Measurements from ENCODE around the gene SMIM3. TPM values are rescaled to one million over a fixed set of nuclear protein-coding genes. Genes with fewer than 3 reads are reported as not detected.

SMIM3 gene
- total RNA-seq, 6 donors from 2014 or later = 20.4 to 40.0 (median 21.6) TPM

- Histone ChIP-seq H3K9me3 (no peaks in the 10 kb centered on the region), H3K36me3 (peaks cover 3 to 26% (median 19%) of the 10 kb centered on the region in 4 donors), H3K4me1 (peaks cover 24 to 47% (median 41%) of the 10 kb centered on the region in 4 donors), H3K4me3 (peak within 1 kb of the TSS; percentile 50 to 83 (median 74)), H3K27ac (peak within 1 kb of the TSS; percentile 90 to 99 (median 96)), H3K27me3 (no peaks in the 10 kb centered on the region)
- 4 to 8% methylated on average over 16 to 48 of the region's 51 CpGs for WGBS, 2 donors
- no peak for TF ChIP-seq CTCF (IDR thresholded peaks at IDR 0.05)
- TF ChIP-seq EP300 (IDR thresholded peaks at IDR 0.05) = peak in 1 of 4 donors; percentile 47
- peak; percentile 72 to 95 for TF ChIP-seq POLR2AphosphoS5 (IDR thresholded peaks at IDR 0.05)
- TF ChIP-seq POLR2A (IDR thresholded peaks at IDR 0.05) = peak in 2 of 4 donors; percentile 47 to 83
- DNase-seq = peak; percentile 97 to 98
- peak; percentile 96 to 98 for ATAC-seq (ENCODE audit: low FRiP score in 2 of 2)
These were observed 19.8 kb upstream of the SMIM3 start, which contains the start of gene DCTN4 for GRCh38 chr5:150758531-150759333. DCTN4 (minus strand) TSS chr5:150759017; CDS start chr5:150758993, 24 bp downstream.

- Histone ChIP-seq H3K9me3 (no peaks in the 10 kb centered on the region), H3K36me3 (peaks cover 3 to 21% (median 16%) of the 10 kb centered on the region in 4 donors), H3K4me3 (peak overlapping the region; percentile 8 to 80 (median 58)), H3K27ac (peak overlapping the region; percentile 90 to 99 (median 96)), H3K27me3 (no peaks in the 10 kb centered on the region), H3K4me1 (peaks cover 20 to 46% (median 40%) of the 10 kb centered on the region in 4 donors)
- 64 to 83% methylated on average over 4 of the region's 4 CpGs for WGBS, 2 donors
- no peak for DNase-seq
- TF ChIP-seq CTCF (IDR thresholded peaks at IDR 0.05) (no peak), EP300 (IDR thresholded peaks at IDR 0.05) (no peak), POLR2AphosphoS5 (IDR thresholded peaks at IDR 0.05) (no peak), POLR2A (IDR thresholded peaks at IDR 0.05) (no peak)
- no peak for ATAC-seq (ENCODE audit: low FRiP score in 2 of 2)
These were observed 19.3 kb upstream of the SMIM3 start for GRCh38 chr5:150759334-150759583.

- TF ChIP-seq EP300 (IDR thresholded peaks at IDR 0.05) (no peak), POLR2A (IDR thresholded peaks at IDR 0.05) (no peak), CTCF (IDR thresholded peaks at IDR 0.05) (no peak), POLR2AphosphoS5 (IDR thresholded peaks at IDR 0.05) (no peak)
- Histone ChIP-seq H3K4me3 (no peak overlapping the region), H3K27me3 (no peaks in the 10 kb centered on the region), H3K4me1 (peaks cover 7 to 26% (median 16%) of the 10 kb centered on the region in 4 donors), H3K27ac (peak overlapping the region; percentile 63 to 79 (median 77)), H3K36me3 (no peaks in the 10 kb centered on the region), H3K9me3 (no peaks in the 10 kb centered on the region)
- ATAC-seq (ENCODE audit: low FRiP score in 2 of 2) = no peak
- 72 to 90% methylated on average over 3 to 5 of the region's 5 CpGs for WGBS, 2 donors
- no peak for DNase-seq
These were observed 16.3 kb upstream of the SMIM3 start for GRCh38 chr5:150762211-150762610.

GRCh38 chr5:150763023-150763769, 15.4 kb upstream of the SMIM3 start:
- H3K9me3 ChIP-seq = no peaks in the 10 kb centered on the region
- WGBS, 2 donors = 42 to 48% methylated on average over 7 of the region's 7 CpGs
- H3K36me3 ChIP-seq = no peaks in the 10 kb centered on the region
- ATAC-seq (ENCODE audit: low FRiP score in 2 of 2) (peak in 1 of 2 donors; percentile 21), DNase-seq (peak in 1 of 2 donors; percentile 80)
- H3K4me1 ChIP-seq = peaks cover 0 to 17% (median 8%) of the 10 kb centered on the region in 4 donors
- no peak overlapping the region for H3K4me3 ChIP-seq
- no peaks in the 10 kb centered on the region for H3K27me3 ChIP-seq
- peak overlapping the region; percentile 63 to 79 (median 77) for H3K27ac ChIP-seq
- TF ChIP-seq EP300 (IDR thresholded peaks at IDR 0.05) = no peak
- TF ChIP-seq CTCF (IDR thresholded peaks at IDR 0.05) = no peak
- peak in 1 of 4 donors; percentile 43 for TF ChIP-seq POLR2A (IDR thresholded peaks at IDR 0.05)
- TF ChIP-seq POLR2AphosphoS5 (IDR thresholded peaks at IDR 0.05) = peak; percentile 43 to 45
